ENCODE results near the gene AKT2. TPM values are rescaled to one million over a fixed set of nuclear protein-coding genes. Genes with fewer than 3 reads are reported as not detected.

Gene AKT2
- total RNA-seq, 1 experiment from 2014 or later: 80.6 TPM

GRCh38 chr19:40274585-40275544 is 10.3 kb downstream of the AKT2 start:
- no peaks in the 10 kb centered on the region for H3K27me3 ChIP-seq (ENCODE audit: low read length)
- no peak overlapping the region for H3K27ac ChIP-seq (ENCODE audit: low read length)
- TF ChIP-seq CTCF (conservative IDR thresholded peaks at IDR 0.05; ENCODE audit: low read depth, low read length) (no peak), EZH2 (IDR thresholded peaks at IDR 0.05; ENCODE audit: low read length, unreplicated experiment) (no peak), EZH2phosphoT487 (IDR thresholded peaks at IDR 0.05; ENCODE audit: borderline replicate concordance, low read length) (no peak)
- H3F3A ChIP-seq (ENCODE audit: low read length, unreplicated experiment): no peaks in the 10 kb centered on the region
- no peaks in the 10 kb centered on the region for H3K9me3 ChIP-seq (ENCODE audit: low read length)
- no peak overlapping the region for H3K9ac ChIP-seq (ENCODE audit: low read length)
- ChIA-PET CTCF (no interaction called here), POLR2A (ENCODE audit: unreplicated experiment) (no interaction called here)
- H3K4me3 ChIP-seq (ENCODE audit: low read length): no peak overlapping the region
- no peak for ATAC-seq
- intact Hi-C loops (cut with micrococcal nuclease): no loop called here
- no TSS peak for BruUV-seq (replicated peaks)
- no peak overlapping the region for H2AFZ ChIP-seq (ENCODE audit: low read length)
- no peaks in the 10 kb centered on the region for H3K4me1 ChIP-seq (ENCODE audit: insufficient read depth, low read length)
- peaks cover 78% of the 10 kb centered on the region for H3K79me2 ChIP-seq (ENCODE audit: low read length)
- no peaks in the 10 kb centered on the region for H4K20me1 ChIP-seq (ENCODE audit: low read length)
- no peaks in the 10 kb centered on the region for H3K9me2 ChIP-seq (replicated peaks; ENCODE audit: low read length)
- no peak overlapping the region for H3K4me2 ChIP-seq (ENCODE audit: low read length)
- DNase-seq: no peak
- no peaks in the 10 kb centered on the region for H3K36me3 ChIP-seq (ENCODE audit: low read depth, low read length)

- Histone ChIP-seq H3K4me3 (ENCODE audit: low read length) (no peak overlapping the region), H3K79me2 (ENCODE audit: low read length) (peaks cover 73% of the 10 kb centered on the region), H3K9ac (ENCODE audit: low read length) (no peak overlapping the region), H3K9me2 (replicated peaks; ENCODE audit: low read length) (no peaks in the 10 kb centered on the region), H2AFZ (ENCODE audit: low read length) (no peak overlapping the region), H3K4me1 (ENCODE audit: insufficient read depth, low read length) (no peaks in the 10 kb centered on the region), H3K27ac (ENCODE audit: low read length) (no peak overlapping the region), H3K27me3 (ENCODE audit: low read length) (no peaks in the 10 kb centered on the region), H4K20me1 (ENCODE audit: low read length) (no peaks in the 10 kb centered on the region), H3F3A (ENCODE audit: low read length, unreplicated experiment) (no peaks in the 10 kb centered on the region), H3K9me3 (ENCODE audit: low read length) (no peaks in the 10 kb centered on the region), H3K4me2 (ENCODE audit: low read length) (no peak overlapping the region), H3K36me3 (ENCODE audit: low read depth, low read length) (no peaks in the 10 kb centered on the region)
- POLR2A ChIA-PET (ENCODE audit: unreplicated experiment): no interaction called here
- DNase-seq: no peak
- intact Hi-C loops (cut with micrococcal nuclease): no loop called here
- no peak for ATAC-seq
- CTCF ChIA-PET: no interaction called here
- BruUV-seq (replicated peaks): no TSS peak
- TF ChIP-seq EZH2phosphoT487 (IDR thresholded peaks at IDR 0.05; ENCODE audit: borderline replicate concordance, low read length): no peak
- no peak for TF ChIP-seq EZH2 (IDR thresholded peaks at IDR 0.05; ENCODE audit: low read length, unreplicated experiment)
- TF ChIP-seq CTCF (conservative IDR thresholded peaks at IDR 0.05; ENCODE audit: low read depth, low read length): no peak
Measured at GRCh38 chr19:40273469-40274360, 11.4 kb downstream of the AKT2 start.
